Urinary bladder (tissue), 4 donors: Measurements from ENCODE around the gene ZEB2. TPM values are rescaled to one million over a fixed set of nuclear protein-coding genes. Genes with fewer than 3 reads are reported as not detected.

Source experiments
- DNase-seq: peaks from one replicate; pipeline ENCODE4 v3.0.0-alpha.2; 2015; ENCODE audit errors: extremely low spot score
- H3K27ac ChIP-seq: one replicate; pipeline ENCODE4 v1.5.1; 2013; ENCODE audit warnings: low read depth, mild to moderate bottlenecking, moderate library complexity
- H3K36me3 ChIP-seq: one replicate; pipeline ENCODE4 v1.6.1; 2013; ENCODE audit warnings: mild to moderate bottlenecking, moderate library complexity; ENCODE audit not compliant: insufficient read depth
- H3K4me1 ChIP-seq: one replicate; pipeline ENCODE4 v1.6.1; 2013; ENCODE audit warnings: mild to moderate bottlenecking, moderate library complexity; ENCODE audit not compliant: insufficient read depth
- H3K4me3 ChIP-seq: one replicate; pipeline ENCODE4 v1.5.1; 2013; ENCODE audit warnings: low read depth, low read length
- WGBS: extraction: QIAGEN DNeasy Blood & Tissue Kit; methylation state at CpG from one replicate; pipeline ENCODE4 v1.1.7; 2013; 5-methylcytosine and 5-hydroxymethylcytosine counted together
- polyA plus RNA-seq: library from polyadenylated mRNA; stranded (reverse); fragments of 200-250 nt; gene quantifications from one replicate; pipeline ENCODE4 v1.2.3, GENCODE V29; 2013
- total RNA-seq: library from RNA; depleted of rRNA; stranded (reverse); fragments of >200 nt; gene quantifications from one replicate; pipeline ENCODE4 v1.2.3, GENCODE V29; 2014
- donor health status: healthy with polysubstance abuse.
- donor health status: healthy.

ZEB2 gene
- total and polyA plus RNA-seq, 2 donors: 66.7 to 307 TPM

GRCh38 chr2:144513388-144514101 lies 6.4 kb downstream of the ZEB2 start:
- DNase-seq: no peak
- 37% methylated on average over 18 of the region's 18 CpGs for WGBS
- no peaks in the 10 kb centered on the region for H3K4me1 ChIP-seq
- H3K36me3 ChIP-seq: no peaks in the 10 kb centered on the region
- H3K27ac ChIP-seq: peak overlapping the region; percentile 69
- H3K4me3 ChIP-seq: peak overlapping the region; percentile 10

GRCh38 chr2:144512891-144513351 lies 7.0 kb downstream of the ZEB2 start:
- Histone ChIP-seq H3K27ac (peak overlapping the region; percentile 48), H3K4me3 (no peak overlapping the region), H3K36me3 (no peaks in the 10 kb centered on the region), H3K4me1 (no peaks in the 10 kb centered on the region)
- WGBS: 49% methylated on average over 5 of the region's 5 CpGs
- no peak for DNase-seq

GRCh38 chr2:144512470-144512869 lies 7.4 kb downstream of the ZEB2 start:
- H3K4me3 ChIP-seq: no peak overlapping the region
- H3K4me1 ChIP-seq: no peaks in the 10 kb centered on the region
- DNase-seq: no peak
- no peaks in the 10 kb centered on the region for H3K36me3 ChIP-seq
- no peak overlapping the region for H3K27ac ChIP-seq
- WGBS: 45% methylated on average over 3 of the region's 3 CpGs

- WGBS: 41% methylated on average over 3 of the region's 3 CpGs
- DNase-seq: no peak
- H3K27ac ChIP-seq: no peak overlapping the region
- no peaks in the 10 kb centered on the region for H3K36me3 ChIP-seq
- no peaks in the 10 kb centered on the region for H3K4me1 ChIP-seq
- no peak overlapping the region for H3K4me3 ChIP-seq
These were observed 8.0 kb downstream of the ZEB2 start for GRCh38 chr2:144511937-144512336.

GRCh38 chr2:144511226-144511810 lies 8.6 kb downstream of the ZEB2 start:
- H3K36me3 ChIP-seq: no peaks in the 10 kb centered on the region
- no peak overlapping the region for H3K27ac ChIP-seq
- WGBS: 46% methylated on average over 3 of the region's 3 CpGs
- H3K4me3 ChIP-seq: no peak overlapping the region
- no peaks in the 10 kb centered on the region for H3K4me1 ChIP-seq
- no peak for DNase-seq

GRCh38 chr2:144510294-144510991 lies 9.5 kb downstream of the ZEB2 start:
- no peaks in the 10 kb centered on the region for H3K4me1 ChIP-seq
- peak overlapping the region; percentile 29 for H3K27ac ChIP-seq
- H3K36me3 ChIP-seq: no peaks in the 10 kb centered on the region
- H3K4me3 ChIP-seq: no peak overlapping the region
- DNase-seq: no peak
- WGBS: 41% methylated on average over 15 of the region's 15 CpGs

- Histone ChIP-seq H3K36me3 (no peaks in the 10 kb centered on the region), H3K4me3 (no peak overlapping the region), H3K4me1 (no peaks in the 10 kb centered on the region), H3K27ac (peak overlapping the region; percentile 60)
- WGBS: 46% methylated on average over 3 of the region's 3 CpGs
- DNase-seq: no peak
These were observed 10.1 kb downstream of the ZEB2 start for GRCh38 chr2:144509879-144510221.

- 38% methylated on average over 10 of the region's 10 CpGs for WGBS
- no peak overlapping the region for H3K4me3 ChIP-seq
- H3K4me1 ChIP-seq: no peaks in the 10 kb centered on the region
- DNase-seq: no peak
- H3K36me3 ChIP-seq: no peaks in the 10 kb centered on the region
- H3K27ac ChIP-seq: peak overlapping the region; percentile 60
These were observed 10.7 kb downstream of the ZEB2 start for GRCh38 chr2:144509001-144509878.

GRCh38 chr2:144508172-144508851 lies 11.6 kb downstream of the ZEB2 start:
- H3K36me3 ChIP-seq: no peaks in the 10 kb centered on the region
- H3K4me3 ChIP-seq: no peak overlapping the region
- H3K27ac ChIP-seq: no peak overlapping the region
- DNase-seq: no peak
- WGBS: 58% methylated on average over 15 of the region's 15 CpGs
- H3K4me1 ChIP-seq: no peaks in the 10 kb centered on the region

GRCh38 chr2:144507441-144508171 lies 12.3 kb downstream of the ZEB2 start:
- Histone ChIP-seq H3K27ac (no peak overlapping the region), H3K4me3 (no peak overlapping the region), H3K36me3 (no peaks in the 10 kb centered on the region), H3K4me1 (no peaks in the 10 kb centered on the region)
- WGBS: 42% methylated on average over 5 of the region's 5 CpGs
- no peak for DNase-seq

- DNase-seq: no peak
- Histone ChIP-seq H3K4me1 (no peaks in the 10 kb centered on the region), H3K27ac (no peak overlapping the region), H3K4me3 (no peak overlapping the region), H3K36me3 (no peaks in the 10 kb centered on the region)
- WGBS: 41% methylated on average over 2 of the region's 2 CpGs
These were observed 14.6 kb downstream of the ZEB2 start for GRCh38 chr2:144505245-144505831.

- 70% methylated on average over 6 of the region's 6 CpGs for WGBS
- no peak for DNase-seq
- Histone ChIP-seq H3K36me3 (no peaks in the 10 kb centered on the region), H3K27ac (no peak overlapping the region), H3K4me1 (no peaks in the 10 kb centered on the region), H3K4me3 (no peak overlapping the region)
These were observed 15.7 kb downstream of the ZEB2 start for GRCh38 chr2:144504218-144504641.
